GM23338 (cell line): ENCODE results near the gene TSPAN5. TPM values are rescaled to one million over a fixed set of nuclear protein-coding genes. Genes with fewer than 3 reads are reported as not detected.

Experiments
- ATAC-seq: fragments of 200-7000 bp; cut with Tn5 transposase; 3 replicates; pipeline ENCODE4 v1.9.1; 2020
- DNase-seq: peaks from one replicate; pipeline ENCODE4 v3.0.0-alpha.2; 2015; ENCODE audit warnings: low spot score
- H2AFZ ChIP-seq: fragments of 200-600 bp; sonication (generic); 2 replicates; pipeline ENCODE4 v1.8.0; 2016; ENCODE audit warnings: antibody characterized with exemption, mild to moderate bottlenecking, moderate library complexity
- H3F3A ChIP-seq: fragments of 200-600 bp; sonication (generic); replicated peaks from 2 replicates; pipeline ENCODE4 v1.8.0; 2017; ENCODE audit warnings: antibody characterized with exemption, mixed run types, low read depth
- H3K27ac ChIP-seq: fragments of 200-600 bp; sonication (generic); 2 replicates; pipeline ENCODE4 v1.6.1; 2016; ENCODE audit warnings: low read depth
- H3K27me3 ChIP-seq: fragments of 200-600 bp; sonication (generic); 2 replicates; pipeline ENCODE4 v1.8.0; 2016; ENCODE audit warnings: mild to moderate bottlenecking, mixed run types, moderate library complexity; ENCODE audit not compliant: insufficient read depth
- H3K36me3 ChIP-seq: fragments of 200-600 bp; sonication (generic); 2 replicates; pipeline ENCODE4 v1.8.0; 2016; ENCODE audit warnings: mild to moderate bottlenecking; ENCODE audit not compliant: insufficient read depth
- H3K4me1 ChIP-seq: fragments of 200-600 bp; sonication (generic); 2 replicates; pipeline ENCODE4 v1.8.0; 2016; ENCODE audit warnings: mild to moderate bottlenecking, moderate library complexity; ENCODE audit not compliant: insufficient read depth
- H3K4me2 ChIP-seq: fragments of 200-600 bp; sonication (generic); 2 replicates; pipeline ENCODE4 v1.7.1; 2017; ENCODE audit warnings: mixed run types
- H3K4me3 ChIP-seq: fragments of 200-600 bp; sonication (generic); 2 replicates; pipeline ENCODE4 v1.6.1; 2016; ENCODE audit warnings: mixed run types
- H3K79me2 ChIP-seq: fragments of 200-600 bp; sonication (generic); replicated peaks from 2 replicates; pipeline ENCODE4 v1.8.0; 2017; ENCODE audit warnings: mild to moderate bottlenecking; ENCODE audit not compliant: insufficient read depth
- H3K9me2 ChIP-seq: fragments of 200-600 bp; sonication (generic); 2 replicates; pipeline ENCODE4 v1.8.0; 2017; ENCODE audit not compliant: insufficient read depth
- H4K20me1 ChIP-seq: fragments of 200-600 bp; sonication (generic); replicated peaks from 2 replicates; pipeline ENCODE4 v1.8.0; 2017; ENCODE audit warnings: mild to moderate bottlenecking; ENCODE audit not compliant: insufficient read depth
- H3K27ac Mint-ChIP-seq: 2 replicates; pipeline ENCODE4 v1.8.0; 2020; ENCODE audit warnings: inconsistent platforms, mild to moderate bottlenecking, moderate library complexity, mixed read lengths
- H3K27me3 Mint-ChIP-seq: 3 replicates; pipeline ENCODE4 v1.8.0; 2022; ENCODE audit warnings: low read depth, mild to moderate bottlenecking, moderate library complexity, mixed read lengths, inconsistent platforms; ENCODE audit not compliant: insufficient read depth, poor library complexity
- H3K36me3 Mint-ChIP-seq: 3 replicates; pipeline ENCODE4 v1.8.0; 2021; ENCODE audit warnings: low read depth, mild to moderate bottlenecking, inconsistent platforms, moderate library complexity, mixed read lengths
- H3K4me1 Mint-ChIP-seq: 3 replicates; pipeline ENCODE4 v1.8.0; 2020; ENCODE audit warnings: mild to moderate bottlenecking, inconsistent platforms, mixed read lengths
- H3K4me3 Mint-ChIP-seq: 3 replicates; pipeline ENCODE4 v1.8.0; 2021; ENCODE audit warnings: moderate library complexity, mild to moderate bottlenecking, inconsistent platforms, mixed read lengths
- H3K9me3 Mint-ChIP-seq: 3 replicates; pipeline ENCODE4 v1.8.0; 2020; ENCODE audit warnings: moderate library complexity, mild to moderate bottlenecking, inconsistent platforms, mixed read lengths
- CREB1 ChIP-seq: fragments of 250-450 bp; sonication (Bioruptor Pico); IDR thresholded peaks from 2 replicates; pipeline ENCODE4 v1.5.0; 2020; ENCODE audit warnings: low read depth, mild to moderate bottlenecking, moderate library complexity
- EZH2 ChIP-seq: fragments of 200-600 bp; sonication (generic); IDR thresholded peaks from one replicate; pipeline ENCODE4 v1.8.0; 2017; ENCODE audit warnings: antibody characterized with exemption, mild to moderate bottlenecking, low read depth; ENCODE audit not compliant: unreplicated experiment
- EZH2phosphoT487 ChIP-seq: fragments of 200-600 bp; sonication (generic); IDR thresholded peaks from one replicate; pipeline ENCODE4 v1.8.1; 2018; ENCODE audit warnings: antibody characterized with exemption; ENCODE audit not compliant: unreplicated experiment
- JUNB ChIP-seq: IDR thresholded peaks from one replicate; pipeline ENCODE4 v1.6.1; 2016; ENCODE audit warnings: antibody characterized with exemption; ENCODE audit not compliant: unreplicated experiment
- NANOG ChIP-seq: IDR thresholded peaks from 2 replicates; pipeline ENCODE4 v1.6.1; 2016; ENCODE audit warnings: antibody characterized with exemption, borderline replicate concordance
- POLR2AphosphoS5 ChIP-seq: IDR thresholded peaks from 2 replicates; pipeline ENCODE4 v1.6.1; 2016; ENCODE audit warnings: antibody characterized with exemption, low read depth
- STAT1 ChIP-seq: IDR thresholded peaks from one replicate; pipeline ENCODE4 v1.6.1; 2016; ENCODE audit warnings: antibody characterized with exemption; ENCODE audit not compliant: unreplicated experiment
- ZNF114 ChIP-seq: fragments of 250-450 bp; sonication (Bioruptor Pico); IDR thresholded peaks from 2 replicates; pipeline ENCODE4 v1.5.0; 2020; ENCODE audit warnings: mild to moderate bottlenecking, moderate library complexity
- ZNF331 ChIP-seq: fragments of 250-450 bp; sonication (Bioruptor Pico); IDR thresholded peaks from 2 replicates; pipeline ENCODE4 v1.5.0; 2020; ENCODE audit warnings: low read depth, mild to moderate bottlenecking, moderate library complexity
- polyA plus RNA-seq: library from polyadenylated mRNA; unstranded; fragments of >200 nt; fragmentation: Nextera tagmentation; extraction: Ambion mirVana; gene quantifications from 2 replicates; pipeline ENCODE4 v1.2.1, GENCODE V29; 2016
- total RNA-seq: library from RNA; depleted of rRNA; stranded (reverse); fragments of >200 nt; shearing (Covaris generic); gene quantifications from 2 replicates; pipeline ENCODE4 v1.2.3, GENCODE V29; 2014
- TF ChIP-seq, protein P1 (sequence below): fragments of 250-450 bp; sonication (Bioruptor Pico); IDR thresholded peaks from 2 replicates; pipeline ENCODE4 v1.5.0; 2020; ENCODE audit warnings: mild to moderate bottlenecking, moderate library complexity
- TF ChIP-seq, protein P2 (sequence below): IDR thresholded peaks from 2 replicates; pipeline ENCODE4 v1.6.1; 2016; ENCODE audit warnings: antibody characterized with exemption
- TF ChIP-seq, protein P3 (sequence below), 2 experiments: fragments of 200-600 bp in 1 of 2; sonication (generic) in 1 of 2; conservative IDR thresholded peaks; 2 replicates each; pipeline versions ENCODE4 v1.5.1 to v1.6.1; 2016 to 2017; ENCODE audit warnings: antibody characterized with exemption in 2 of 2, low read depth in 2 of 2, mild to moderate bottlenecking in 2 of 2, moderate library complexity in 1 of 2
- TF ChIP-seq, protein P4 (sequence below): IDR thresholded peaks from one replicate; pipeline ENCODE4 v1.6.1; 2018; ENCODE audit warnings: antibody characterized with exemption; ENCODE audit not compliant: unreplicated experiment

The TSPAN5 gene
- total and polyA plus RNA-seq, 2 experiments from 2014 or later: 18.6 to 21.5 TPM

DNA sequence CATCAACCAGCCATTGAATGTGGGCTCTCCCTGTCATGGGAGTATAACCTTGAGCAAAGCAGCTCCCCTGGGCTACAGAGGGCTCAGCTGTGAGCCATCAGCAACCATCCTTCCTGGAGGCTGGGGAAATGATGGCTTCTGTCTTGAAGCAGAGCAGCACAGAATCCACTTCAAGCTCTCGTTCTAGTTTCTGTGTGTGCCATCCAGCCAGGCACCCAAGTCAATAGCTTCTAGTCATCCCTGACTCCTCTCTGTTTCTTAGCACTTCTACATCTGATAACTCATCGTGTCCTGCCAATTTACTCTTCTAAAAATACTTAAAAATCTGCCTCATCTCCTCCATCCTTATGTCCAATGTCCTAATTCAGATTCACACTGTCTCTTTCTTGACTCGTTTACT, 42.2 kb upstream of the TSPAN5 start:
- Histone ChIP-seq H2AFZ (no peak overlapping the region), H3K4me2 (no peak overlapping the region), H3K27me3 (no peaks in the 10 kb centered on the region), H3F3A (no peaks in the 10 kb centered on the region), H3K27ac (no peak overlapping the region), H3K4me3 (no peak overlapping the region), H4K20me1 (no peaks in the 10 kb centered on the region), H3K79me2 (no peaks in the 10 kb centered on the region), H3K4me1 (no peaks in the 10 kb centered on the region), H3K36me3 (no peaks in the 10 kb centered on the region), H3K9me2 (peaks cover 10% of the 10 kb centered on the region; the same call in 1 of the 2 replicates)
- Mint-ChIP-seq H3K27me3 (no peaks in the 10 kb centered on the region), H3K4me3 (no peak overlapping the region), H3K4me1 (no peaks in the 10 kb centered on the region; the same call in 2 of the 3 replicates), H3K27ac (no peak overlapping the region), H3K9me3 (peaks cover 41% of the 10 kb centered on the region), H3K36me3 (peaks cover 13% of the 10 kb centered on the region)
- DNase-seq (no peak), ATAC-seq (no peak)
- no peak for TF ChIP-seq STAT1
- no peak for TF ChIP-seq CREB1 (CRISPR knock-in tag)
- TF ChIP-seq, protein P1, sequence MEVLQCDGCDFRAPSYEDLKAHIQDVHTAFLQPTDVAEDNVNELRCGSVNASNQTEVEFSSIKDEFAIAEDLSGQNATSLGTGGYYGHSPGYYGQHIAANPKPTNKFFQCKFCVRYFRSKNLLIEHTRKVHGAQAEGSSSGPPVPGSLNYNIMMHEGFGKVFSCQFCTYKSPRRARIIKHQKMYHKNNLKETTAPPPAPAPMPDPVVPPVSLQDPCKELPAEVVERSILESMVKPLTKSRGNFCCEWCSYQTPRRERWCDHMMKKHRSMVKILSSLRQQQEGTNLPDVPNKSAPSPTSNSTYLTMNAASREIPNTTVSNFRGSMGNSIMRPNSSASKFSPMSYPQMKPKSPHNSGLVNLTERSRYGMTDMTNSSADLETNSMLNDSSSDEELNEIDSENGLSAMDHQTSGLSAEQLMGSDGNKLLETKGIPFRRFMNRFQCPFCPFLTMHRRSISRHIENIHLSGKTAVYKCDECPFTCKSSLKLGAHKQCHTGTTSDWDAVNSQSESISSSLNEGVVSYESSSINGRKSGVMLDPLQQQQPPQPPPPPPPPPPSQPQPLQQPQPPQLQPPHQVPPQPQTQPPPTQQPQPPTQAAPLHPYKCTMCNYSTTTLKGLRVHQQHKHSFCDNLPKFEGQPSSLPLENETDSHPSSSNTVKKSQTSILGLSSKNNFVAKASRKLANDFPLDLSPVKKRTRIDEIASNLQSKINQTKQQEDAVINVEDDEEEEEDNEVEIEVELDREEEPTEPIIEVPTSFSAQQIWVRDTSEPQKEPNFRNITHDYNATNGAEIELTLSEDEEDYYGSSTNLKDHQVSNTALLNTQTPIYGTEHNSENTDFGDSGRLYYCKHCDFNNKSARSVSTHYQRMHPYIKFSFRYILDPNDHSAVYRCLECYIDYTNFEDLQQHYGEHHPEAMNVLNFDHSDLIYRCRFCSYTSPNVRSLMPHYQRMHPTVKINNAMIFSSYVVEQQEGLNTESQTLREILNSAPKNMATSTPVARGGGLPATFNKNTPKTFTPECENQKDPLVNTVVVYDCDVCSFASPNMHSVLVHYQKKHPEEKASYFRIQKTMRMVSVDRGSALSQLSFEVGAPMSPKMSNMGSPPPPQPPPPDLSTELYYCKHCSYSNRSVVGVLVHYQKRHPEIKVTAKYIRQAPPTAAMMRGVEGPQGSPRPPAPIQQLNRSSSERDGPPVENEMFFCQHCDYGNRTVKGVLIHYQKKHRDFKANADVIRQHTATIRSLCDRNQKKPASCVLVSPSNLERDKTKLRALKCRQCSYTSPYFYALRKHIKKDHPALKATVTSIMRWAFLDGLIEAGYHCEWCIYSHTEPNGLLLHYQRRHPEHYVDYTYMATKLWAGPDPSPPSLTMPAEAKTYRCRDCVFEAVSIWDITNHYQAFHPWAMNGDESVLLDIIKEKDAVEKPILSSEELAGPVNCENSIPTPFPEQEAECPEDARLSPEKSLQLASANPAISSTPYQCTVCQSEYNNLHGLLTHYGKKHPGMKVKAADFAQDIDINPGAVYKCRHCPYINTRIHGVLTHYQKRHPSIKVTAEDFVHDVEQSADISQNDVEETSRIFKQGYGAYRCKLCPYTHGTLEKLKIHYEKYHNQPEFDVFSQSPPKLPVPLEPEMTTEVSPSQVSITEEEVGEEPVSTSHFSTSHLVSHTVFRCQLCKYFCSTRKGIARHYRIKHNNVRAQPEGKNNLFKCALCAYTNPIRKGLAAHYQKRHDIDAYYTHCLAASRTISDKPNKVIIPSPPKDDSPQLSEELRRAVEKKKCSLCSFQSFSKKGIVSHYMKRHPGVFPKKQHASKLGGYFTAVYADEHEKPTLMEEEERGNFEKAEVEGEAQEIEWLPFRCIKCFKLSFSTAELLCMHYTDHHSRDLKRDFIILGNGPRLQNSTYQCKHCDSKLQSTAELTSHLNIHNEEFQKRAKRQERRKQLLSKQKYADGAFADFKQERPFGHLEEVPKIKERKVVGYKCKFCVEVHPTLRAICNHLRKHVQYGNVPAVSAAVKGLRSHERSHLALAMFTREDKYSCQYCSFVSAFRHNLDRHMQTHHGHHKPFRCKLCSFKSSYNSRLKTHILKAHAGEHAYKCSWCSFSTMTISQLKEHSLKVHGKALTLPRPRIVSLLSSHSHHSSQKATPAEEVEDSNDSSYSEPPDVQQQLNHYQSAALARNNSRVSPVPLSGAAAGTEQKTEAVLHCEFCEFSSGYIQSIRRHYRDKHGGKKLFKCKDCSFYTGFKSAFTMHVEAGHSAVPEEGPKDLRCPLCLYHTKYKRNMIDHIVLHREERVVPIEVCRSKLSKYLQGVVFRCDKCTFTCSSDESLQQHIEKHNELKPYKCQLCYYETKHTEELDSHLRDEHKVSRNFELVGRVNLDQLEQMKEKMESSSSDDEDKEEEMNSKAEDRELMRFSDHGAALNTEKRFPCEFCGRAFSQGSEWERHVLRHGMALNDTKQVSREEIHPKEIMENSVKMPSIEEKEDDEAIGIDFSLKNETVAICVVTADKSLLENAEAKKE (CRISPR knock-in tag): no peak
- no peak for TF ChIP-seq EZH2
- TF ChIP-seq NANOG: no peak
- TF ChIP-seq, protein P2, sequence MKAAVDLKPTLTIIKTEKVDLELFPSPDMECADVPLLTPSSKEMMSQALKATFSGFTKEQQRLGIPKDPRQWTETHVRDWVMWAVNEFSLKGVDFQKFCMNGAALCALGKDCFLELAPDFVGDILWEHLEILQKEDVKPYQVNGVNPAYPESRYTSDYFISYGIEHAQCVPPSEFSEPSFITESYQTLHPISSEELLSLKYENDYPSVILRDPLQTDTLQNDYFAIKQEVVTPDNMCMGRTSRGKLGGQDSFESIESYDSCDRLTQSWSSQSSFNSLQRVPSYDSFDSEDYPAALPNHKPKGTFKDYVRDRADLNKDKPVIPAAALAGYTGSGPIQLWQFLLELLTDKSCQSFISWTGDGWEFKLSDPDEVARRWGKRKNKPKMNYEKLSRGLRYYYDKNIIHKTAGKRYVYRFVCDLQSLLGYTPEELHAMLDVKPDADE: no peak
- no peak for TF ChIP-seq ZNF114 (CRISPR knock-in tag)
- no peak for TF ChIP-seq EZH2phosphoT487
- TF ChIP-seq JUNB: no peak
- TF ChIP-seq ZNF331 (CRISPR knock-in tag): no peak
- TF ChIP-seq, protein P3, sequence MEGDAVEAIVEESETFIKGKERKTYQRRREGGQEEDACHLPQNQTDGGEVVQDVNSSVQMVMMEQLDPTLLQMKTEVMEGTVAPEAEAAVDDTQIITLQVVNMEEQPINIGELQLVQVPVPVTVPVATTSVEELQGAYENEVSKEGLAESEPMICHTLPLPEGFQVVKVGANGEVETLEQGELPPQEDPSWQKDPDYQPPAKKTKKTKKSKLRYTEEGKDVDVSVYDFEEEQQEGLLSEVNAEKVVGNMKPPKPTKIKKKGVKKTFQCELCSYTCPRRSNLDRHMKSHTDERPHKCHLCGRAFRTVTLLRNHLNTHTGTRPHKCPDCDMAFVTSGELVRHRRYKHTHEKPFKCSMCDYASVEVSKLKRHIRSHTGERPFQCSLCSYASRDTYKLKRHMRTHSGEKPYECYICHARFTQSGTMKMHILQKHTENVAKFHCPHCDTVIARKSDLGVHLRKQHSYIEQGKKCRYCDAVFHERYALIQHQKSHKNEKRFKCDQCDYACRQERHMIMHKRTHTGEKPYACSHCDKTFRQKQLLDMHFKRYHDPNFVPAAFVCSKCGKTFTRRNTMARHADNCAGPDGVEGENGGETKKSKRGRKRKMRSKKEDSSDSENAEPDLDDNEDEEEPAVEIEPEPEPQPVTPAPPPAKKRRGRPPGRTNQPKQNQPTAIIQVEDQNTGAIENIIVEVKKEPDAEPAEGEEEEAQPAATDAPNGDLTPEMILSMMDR (conservative IDR thresholded peaks at IDR 0.05; ENCODE audit: low read depth in 2 of 2): no peak
- TF ChIP-seq POLR2AphosphoS5: no peak
- TF ChIP-seq, protein P4, sequence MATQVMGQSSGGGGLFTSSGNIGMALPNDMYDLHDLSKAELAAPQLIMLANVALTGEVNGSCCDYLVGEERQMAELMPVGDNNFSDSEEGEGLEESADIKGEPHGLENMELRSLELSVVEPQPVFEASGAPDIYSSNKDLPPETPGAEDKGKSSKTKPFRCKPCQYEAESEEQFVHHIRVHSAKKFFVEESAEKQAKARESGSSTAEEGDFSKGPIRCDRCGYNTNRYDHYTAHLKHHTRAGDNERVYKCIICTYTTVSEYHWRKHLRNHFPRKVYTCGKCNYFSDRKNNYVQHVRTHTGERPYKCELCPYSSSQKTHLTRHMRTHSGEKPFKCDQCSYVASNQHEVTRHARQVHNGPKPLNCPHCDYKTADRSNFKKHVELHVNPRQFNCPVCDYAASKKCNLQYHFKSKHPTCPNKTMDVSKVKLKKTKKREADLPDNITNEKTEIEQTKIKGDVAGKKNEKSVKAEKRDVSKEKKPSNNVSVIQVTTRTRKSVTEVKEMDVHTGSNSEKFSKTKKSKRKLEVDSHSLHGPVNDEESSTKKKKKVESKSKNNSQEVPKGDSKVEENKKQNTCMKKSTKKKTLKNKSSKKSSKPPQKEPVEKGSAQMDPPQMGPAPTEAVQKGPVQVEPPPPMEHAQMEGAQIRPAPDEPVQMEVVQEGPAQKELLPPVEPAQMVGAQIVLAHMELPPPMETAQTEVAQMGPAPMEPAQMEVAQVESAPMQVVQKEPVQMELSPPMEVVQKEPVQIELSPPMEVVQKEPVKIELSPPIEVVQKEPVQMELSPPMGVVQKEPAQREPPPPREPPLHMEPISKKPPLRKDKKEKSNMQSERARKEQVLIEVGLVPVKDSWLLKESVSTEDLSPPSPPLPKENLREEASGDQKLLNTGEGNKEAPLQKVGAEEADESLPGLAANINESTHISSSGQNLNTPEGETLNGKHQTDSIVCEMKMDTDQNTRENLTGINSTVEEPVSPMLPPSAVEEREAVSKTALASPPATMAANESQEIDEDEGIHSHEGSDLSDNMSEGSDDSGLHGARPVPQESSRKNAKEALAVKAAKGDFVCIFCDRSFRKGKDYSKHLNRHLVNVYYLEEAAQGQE: no peak
